SK-N-SH (cell line): ENCODE data around the gene CDK6. TPM values are rescaled to one million over a fixed set of nuclear protein-coding genes. Genes with fewer than 3 reads are reported as not detected.
A peak's percentile ranks its signal among the peaks of the same experiment; 100 is the strongest.

ENCODE experiments used
- CTCF ChIA-PET: fragments of 300-600, 350-600 bp; formaldehyde crosslinking; extraction: SDS; loops from one replicate; lab custom pipeline; 2021; lab: Yijun Ruan, JAX
- POLR2A ChIA-PET: fragments of 350-600 bp; sonication (Branson Sonifier 250); formaldehyde crosslinking; extraction: SDS; loops from one replicate; lab custom pipeline; 2020; ENCODE audit warnings: antibody characterized with exemption, inconsistent platforms; lab: Yijun Ruan, JAX
- DNase-seq: peaks from one replicate; pipeline ENCODE4 v3.0.0; 2012
- H2AFZ ChIP-seq: fragments of 200-600 bp; sonication (generic); 2 replicates; pipeline ENCODE4 v1.8.1; 2016; ENCODE audit warnings: antibody characterized with exemption, mild to moderate bottlenecking, low read depth
- H3F3A ChIP-seq: fragments of 200-600 bp; sonication (generic); replicated peaks from 2 replicates; pipeline ENCODE3; 2016; ENCODE audit warnings: antibody characterized with exemption, mild to moderate bottlenecking; ENCODE audit not compliant: insufficient read depth
- H3K27ac ChIP-seq, 2 experiments: fragments of 200-500 bp in 1 of 2; fragments of 200-600 bp in 1 of 2; sonication (Bioruptor generic) in 1 of 2; sonication (generic), shearing (Covaris generic) in 1 of 2; 2 replicates each; pipeline versions ENCODE4 v1.5.1 to v1.6.1; 2014 to 2016; ENCODE audit warnings: low read depth in 2 of 2, inconsistent platforms in 1 of 2, low read length in 1 of 2, mild to moderate bottlenecking in 1 of 2, mixed read lengths in 1 of 2
- H3K27me3 ChIP-seq: fragments of 200-600 bp; sonication (generic), shearing (Covaris generic); 2 replicates; pipeline ENCODE4 v1.6.1; 2016; ENCODE audit warnings: mixed run types; ENCODE audit not compliant: insufficient read depth
- H3K36me3 ChIP-seq, 2 experiments: fragments of 200-500 bp in 1 of 2; fragments of 200-600 bp in 1 of 2; sonication (Bioruptor generic) in 1 of 2; sonication (generic) in 1 of 2; replicated peaks in 1 of 2; 2 replicates each; pipeline versions ENCODE3 to v1.5.1; 2014 to 2016; ENCODE audit warnings: low read length in 1 of 2, mild to moderate bottlenecking in 1 of 2; ENCODE audit not compliant: insufficient read depth in 2 of 2, control insufficient read depth in 1 of 2
- H3K4me1 ChIP-seq, 2 experiments: fragments of 200-500 bp in 1 of 2; fragments of 200-600 bp in 1 of 2; sonication (Bioruptor generic) in 1 of 2; sonication (generic), shearing (Covaris generic) in 1 of 2; 2 replicates each; pipeline versions ENCODE4 v1.5.1 to v1.6.1; 2014 to 2016; ENCODE audit warnings: low read depth in 1 of 2, low read length in 1 of 2, mixed run types in 1 of 2; ENCODE audit not compliant: insufficient read depth in 2 of 2, control insufficient read depth in 1 of 2
- H3K4me2 ChIP-seq: fragments of 200-600 bp; sonication (generic), shearing (Covaris generic); 2 replicates; pipeline ENCODE4 v1.6.1; 2017; ENCODE audit warnings: mixed run types
- H3K4me3 ChIP-seq, 2 experiments: fragments of 200-500 bp in 1 of 2; fragments of 200-600 bp in 1 of 2; sonication (Bioruptor generic) in 1 of 2; sonication (generic), shearing (Covaris generic) in 1 of 2; 2 replicates each; pipeline versions ENCODE4 v1.5.1 to v1.8.1; 2014 to 2016; ENCODE audit warnings: low read depth in 2 of 2, inconsistent platforms in 1 of 2, low read length in 1 of 2, mild to moderate bottlenecking in 1 of 2, mixed read lengths in 1 of 2, moderate library complexity in 1 of 2
- H3K79me2 ChIP-seq: fragments of 200-600 bp; sonication (generic); 2 replicates; pipeline ENCODE4 v1.8.1; 2017; ENCODE audit warnings: mild to moderate bottlenecking; ENCODE audit not compliant: insufficient read depth
- H3K9ac ChIP-seq: fragments of 200-600 bp; sonication (generic); 2 replicates; pipeline ENCODE4 v1.6.1; 2017; ENCODE audit warnings: mixed run types
- H3K9me2 ChIP-seq: fragments of 200-600 bp; sonication (generic); 2 replicates; pipeline ENCODE4 v1.6.1; 2017; ENCODE audit warnings: mixed run types
- H3K9me3 ChIP-seq: fragments of 200-600 bp; sonication (generic); 2 replicates; pipeline ENCODE4 v1.6.1; 2017; ENCODE audit warnings: mixed run types, mild to moderate bottlenecking, moderate library complexity
- H4K20me1 ChIP-seq: fragments of 200-600 bp; sonication (generic); 2 replicates; pipeline ENCODE4 v1.6.1; 2017; ENCODE audit warnings: mild to moderate bottlenecking, mixed run types; ENCODE audit not compliant: insufficient read depth
- CHD2 ChIP-seq: fragments of 150-350 bp; IDR thresholded peaks from 2 replicates; pipeline ENCODE4 v1.6.1; 2018; ENCODE audit warnings: low read length; ENCODE audit not compliant: partially characterized antibody
- ELF1 ChIP-seq: IDR thresholded peaks from 2 replicates; pipeline ENCODE4 v1.4.0; 2012
- EZH2phosphoT487 ChIP-seq: fragments of 200-600 bp; sonication (generic); IDR thresholded peaks from 2 replicates; pipeline ENCODE4 v1.6.1; 2017; ENCODE audit warnings: low read depth, mixed run types, mild to moderate bottlenecking, antibody characterized with exemption, moderate library complexity, borderline replicate concordance
- FOSL2 ChIP-seq: IDR thresholded peaks from 2 replicates; pipeline ENCODE4 v1.4.0; 2012; ENCODE audit warnings: low read depth, mild to moderate bottlenecking, moderate library complexity, borderline replicate concordance
- FOXJ3 ChIP-seq: sonication (generic); formaldehyde crosslinking; IDR thresholded peaks from 2 replicates; pipeline ENCODE4 v1.5.1; 2020; ENCODE audit warnings: mild to moderate bottlenecking, missing genetic modification reagents
- FOXM1 ChIP-seq: IDR thresholded peaks from 2 replicates; pipeline ENCODE4 v1.4.0; 2012; ENCODE audit warnings: low read depth, mild to moderate bottlenecking
- GABPA ChIP-seq: IDR thresholded peaks from 2 replicates; pipeline ENCODE4 v1.4.0; 2012; ENCODE audit warnings: low read depth, mild to moderate bottlenecking
- JUND ChIP-seq: IDR thresholded peaks from 2 replicates; pipeline ENCODE4 v1.4.0; 2012
- MEF2A ChIP-seq: IDR thresholded peaks from 2 replicates; pipeline ENCODE4 v1.4.0; 2012; ENCODE audit warnings: low read depth, borderline replicate concordance
- MXI1 ChIP-seq: IDR thresholded peaks from 2 replicates; pipeline ENCODE4 v1.6.1; 2012; ENCODE audit warnings: mild to moderate bottlenecking, low read depth, low read length, improper control_type of control experiment
- NFIC ChIP-seq: IDR thresholded peaks from 2 replicates; pipeline ENCODE4 v1.4.0; 2012; ENCODE audit warnings: borderline replicate concordance
- NRF1 ChIP-seq: IDR thresholded peaks from 2 replicates; pipeline ENCODE4 v1.6.1; 2012; ENCODE audit warnings: low read depth, mild to moderate bottlenecking, low read length
- POLR2AphosphoS5 ChIP-seq: IDR thresholded peaks from 2 replicates; pipeline ENCODE4 v1.6.1; 2012; ENCODE audit warnings: low read depth, low read length
- RAD21 ChIP-seq: IDR thresholded peaks from 2 replicates; pipeline ENCODE4 v1.6.1; 2012; ENCODE audit warnings: mild to moderate bottlenecking, low read length
- RCOR1 ChIP-seq: fragments of 150-350 bp; IDR thresholded peaks from 2 replicates; pipeline ENCODE4 v1.6.1; 2017; ENCODE audit warnings: antibody characterized with exemption, low read length
- RXRA ChIP-seq: IDR thresholded peaks from 2 replicates; pipeline ENCODE4 v1.4.0; 2012; ENCODE audit warnings: low read depth, mild to moderate bottlenecking, borderline replicate concordance
- SMC3 ChIP-seq: IDR thresholded peaks from 2 replicates; pipeline ENCODE4 v1.6.1; 2012; ENCODE audit warnings: low read depth, low read length, improper control_type of control experiment
- TAF1 ChIP-seq: IDR thresholded peaks from 2 replicates; pipeline ENCODE4 v1.6.1; 2012; ENCODE audit warnings: low read depth, mild to moderate bottlenecking, low read length, moderate library complexity, borderline replicate concordance
- TCF12 ChIP-seq: IDR thresholded peaks from 2 replicates; pipeline ENCODE4 v1.4.0; 2012
- TEAD4 ChIP-seq: IDR thresholded peaks from 2 replicates; pipeline ENCODE4 v1.4.0; 2012; ENCODE audit warnings: mild to moderate bottlenecking, borderline replicate concordance; ENCODE audit not compliant: insufficient read depth
- YY1 ChIP-seq: IDR thresholded peaks from 2 replicates; pipeline ENCODE4 v1.4.0; 2012; ENCODE audit warnings: low read depth, mild to moderate bottlenecking
- WGBS: methylation state at CpG from one replicate; pipeline ENCODE4 v1.1.6; 2017; ENCODE audit warnings: low lambda C conversion rate; 5-methylcytosine and 5-hydroxymethylcytosine counted together
- polyA plus RNA-seq, 3 experiments: library from polyadenylated mRNA; depleted of rRNA; stranded (reverse); fragments of >200 nt; gene quantifications; 2 replicates each; pipeline ENCODE4 v1.2.3, GENCODE V29; 2012
- TF ChIP-seq, protein P1 (sequence below): IDR thresholded peaks from 2 replicates; pipeline ENCODE4 v1.6.1; 2012; ENCODE audit warnings: mild to moderate bottlenecking, low read depth, low read length, moderate library complexity
- TF ChIP-seq, protein P2 (sequence below): fragments of 200-600 bp; sonication (generic); IDR thresholded peaks from 2 replicates; pipeline ENCODE4 v1.6.1; 2017; ENCODE audit warnings: antibody characterized with exemption, mild to moderate bottlenecking, moderate library complexity
- TF ChIP-seq, protein P3 (sequence below): fragments of 150-350 bp; IDR thresholded peaks from 2 replicates; pipeline ENCODE4 v1.6.1; 2017; ENCODE audit warnings: antibody characterized with exemption, low read length, low read depth, borderline replicate concordance
- TF ChIP-seq, protein P4 (sequence below): IDR thresholded peaks from 2 replicates; pipeline ENCODE4 v1.4.0; 2012; ENCODE audit warnings: low read depth
- TF ChIP-seq, protein P5 (sequence below): IDR thresholded peaks from 2 replicates; pipeline ENCODE4; 2012

Gene CDK6
- polyA plus RNA-seq, 1 of the 3 experiments (the other 2 are of a cell fraction) = 30.3 TPM

DNA sequence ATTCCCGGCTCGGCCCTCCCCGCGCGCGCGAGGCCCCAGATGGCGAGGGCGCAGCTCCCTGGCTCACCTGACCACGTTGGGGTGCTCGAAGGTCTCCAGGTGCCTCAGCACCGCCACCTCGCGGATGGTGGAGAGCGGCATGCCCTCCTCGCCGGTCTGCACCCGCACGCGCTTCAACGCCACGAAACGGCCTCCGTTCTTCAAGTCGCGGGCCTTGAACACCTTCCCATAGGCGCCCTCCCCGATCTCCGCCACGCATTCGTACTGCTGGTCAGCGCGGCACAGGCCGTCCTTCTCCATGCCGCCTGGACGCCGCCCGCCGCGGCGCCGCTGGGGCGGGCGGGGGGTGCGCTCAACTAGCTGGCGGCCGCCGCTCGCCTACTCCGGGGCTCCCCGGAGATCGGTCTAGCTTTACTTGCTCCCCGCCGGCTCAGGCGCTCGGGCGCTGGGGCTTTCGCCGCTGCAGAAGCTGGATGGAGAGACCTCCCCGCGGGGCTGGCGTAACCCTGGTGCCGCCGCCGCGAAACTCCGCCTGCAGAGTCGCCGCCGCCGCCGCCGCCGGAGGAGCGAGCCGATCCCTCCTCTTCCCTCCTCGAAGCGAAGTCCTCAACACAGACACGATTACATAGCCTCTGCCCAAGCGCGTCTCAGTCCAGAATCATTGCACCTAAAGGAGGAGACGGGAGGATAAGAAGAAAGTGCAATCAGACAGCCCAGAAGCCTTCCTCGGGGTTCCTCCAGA lies 3.2 kb downstream of the CDK6 start:
- Histone ChIP-seq H3K9me2 (no peaks in the 10 kb centered on the region), H3K79me2 (peaks cover 79% of the 10 kb centered on the region)
- POLR2A ChIA-PET = interaction anchor here (0.7 to 2.2 kb wide), 9 partner anchors 47 to 212 kb away, joined by 3 to 15 read pairs (median 5); no protein-coding TSS in a partner anchor
- TF ChIP-seq NFIC (no peak), EZH2phosphoT487 (no peak), RAD21 (peak; percentile 84), FOSL2 (no peak), RCOR1 (peak; percentile 44; the same call in 1 of the 2 replicates), FOXM1 (no peak), TEAD4 (no peak), POLR2AphosphoS5 (no peak), TCF12 (no peak), CHD2 (no peak), TAF1 (peak; percentile 52; the same call in 1 of the 2 replicates), MEF2A (no peak), GABPA (no peak), JUND (no peak), RXRA (no peak), SMC3 (peak; percentile 88), NRF1 (no peak), ELF1 (no peak), FOXJ3 (CRISPR knock-in tag) (peak; percentile 81; the same call in 1 of the 2 replicates), YY1 (no peak), MXI1 (peak; percentile 91)
- TF ChIP-seq, protein P1, sequence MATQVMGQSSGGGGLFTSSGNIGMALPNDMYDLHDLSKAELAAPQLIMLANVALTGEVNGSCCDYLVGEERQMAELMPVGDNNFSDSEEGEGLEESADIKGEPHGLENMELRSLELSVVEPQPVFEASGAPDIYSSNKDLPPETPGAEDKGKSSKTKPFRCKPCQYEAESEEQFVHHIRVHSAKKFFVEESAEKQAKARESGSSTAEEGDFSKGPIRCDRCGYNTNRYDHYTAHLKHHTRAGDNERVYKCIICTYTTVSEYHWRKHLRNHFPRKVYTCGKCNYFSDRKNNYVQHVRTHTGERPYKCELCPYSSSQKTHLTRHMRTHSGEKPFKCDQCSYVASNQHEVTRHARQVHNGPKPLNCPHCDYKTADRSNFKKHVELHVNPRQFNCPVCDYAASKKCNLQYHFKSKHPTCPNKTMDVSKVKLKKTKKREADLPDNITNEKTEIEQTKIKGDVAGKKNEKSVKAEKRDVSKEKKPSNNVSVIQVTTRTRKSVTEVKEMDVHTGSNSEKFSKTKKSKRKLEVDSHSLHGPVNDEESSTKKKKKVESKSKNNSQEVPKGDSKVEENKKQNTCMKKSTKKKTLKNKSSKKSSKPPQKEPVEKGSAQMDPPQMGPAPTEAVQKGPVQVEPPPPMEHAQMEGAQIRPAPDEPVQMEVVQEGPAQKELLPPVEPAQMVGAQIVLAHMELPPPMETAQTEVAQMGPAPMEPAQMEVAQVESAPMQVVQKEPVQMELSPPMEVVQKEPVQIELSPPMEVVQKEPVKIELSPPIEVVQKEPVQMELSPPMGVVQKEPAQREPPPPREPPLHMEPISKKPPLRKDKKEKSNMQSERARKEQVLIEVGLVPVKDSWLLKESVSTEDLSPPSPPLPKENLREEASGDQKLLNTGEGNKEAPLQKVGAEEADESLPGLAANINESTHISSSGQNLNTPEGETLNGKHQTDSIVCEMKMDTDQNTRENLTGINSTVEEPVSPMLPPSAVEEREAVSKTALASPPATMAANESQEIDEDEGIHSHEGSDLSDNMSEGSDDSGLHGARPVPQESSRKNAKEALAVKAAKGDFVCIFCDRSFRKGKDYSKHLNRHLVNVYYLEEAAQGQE = no peak
- TF ChIP-seq, protein P2, sequence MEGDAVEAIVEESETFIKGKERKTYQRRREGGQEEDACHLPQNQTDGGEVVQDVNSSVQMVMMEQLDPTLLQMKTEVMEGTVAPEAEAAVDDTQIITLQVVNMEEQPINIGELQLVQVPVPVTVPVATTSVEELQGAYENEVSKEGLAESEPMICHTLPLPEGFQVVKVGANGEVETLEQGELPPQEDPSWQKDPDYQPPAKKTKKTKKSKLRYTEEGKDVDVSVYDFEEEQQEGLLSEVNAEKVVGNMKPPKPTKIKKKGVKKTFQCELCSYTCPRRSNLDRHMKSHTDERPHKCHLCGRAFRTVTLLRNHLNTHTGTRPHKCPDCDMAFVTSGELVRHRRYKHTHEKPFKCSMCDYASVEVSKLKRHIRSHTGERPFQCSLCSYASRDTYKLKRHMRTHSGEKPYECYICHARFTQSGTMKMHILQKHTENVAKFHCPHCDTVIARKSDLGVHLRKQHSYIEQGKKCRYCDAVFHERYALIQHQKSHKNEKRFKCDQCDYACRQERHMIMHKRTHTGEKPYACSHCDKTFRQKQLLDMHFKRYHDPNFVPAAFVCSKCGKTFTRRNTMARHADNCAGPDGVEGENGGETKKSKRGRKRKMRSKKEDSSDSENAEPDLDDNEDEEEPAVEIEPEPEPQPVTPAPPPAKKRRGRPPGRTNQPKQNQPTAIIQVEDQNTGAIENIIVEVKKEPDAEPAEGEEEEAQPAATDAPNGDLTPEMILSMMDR = peak; percentile 82
- TF ChIP-seq, protein P3, sequence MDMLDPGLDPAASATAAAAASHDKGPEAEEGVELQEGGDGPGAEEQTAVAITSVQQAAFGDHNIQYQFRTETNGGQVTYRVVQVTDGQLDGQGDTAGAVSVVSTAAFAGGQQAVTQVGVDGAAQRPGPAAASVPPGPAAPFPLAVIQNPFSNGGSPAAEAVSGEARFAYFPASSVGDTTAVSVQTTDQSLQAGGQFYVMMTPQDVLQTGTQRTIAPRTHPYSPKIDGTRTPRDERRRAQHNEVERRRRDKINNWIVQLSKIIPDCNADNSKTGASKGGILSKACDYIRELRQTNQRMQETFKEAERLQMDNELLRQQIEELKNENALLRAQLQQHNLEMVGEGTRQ = no peak
- TF ChIP-seq, protein P4, sequence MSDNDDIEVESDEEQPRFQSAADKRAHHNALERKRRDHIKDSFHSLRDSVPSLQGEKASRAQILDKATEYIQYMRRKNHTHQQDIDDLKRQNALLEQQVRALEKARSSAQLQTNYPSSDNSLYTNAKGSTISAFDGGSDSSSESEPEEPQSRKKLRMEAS = peak; percentile 90
- TF ChIP-seq, protein P5, sequence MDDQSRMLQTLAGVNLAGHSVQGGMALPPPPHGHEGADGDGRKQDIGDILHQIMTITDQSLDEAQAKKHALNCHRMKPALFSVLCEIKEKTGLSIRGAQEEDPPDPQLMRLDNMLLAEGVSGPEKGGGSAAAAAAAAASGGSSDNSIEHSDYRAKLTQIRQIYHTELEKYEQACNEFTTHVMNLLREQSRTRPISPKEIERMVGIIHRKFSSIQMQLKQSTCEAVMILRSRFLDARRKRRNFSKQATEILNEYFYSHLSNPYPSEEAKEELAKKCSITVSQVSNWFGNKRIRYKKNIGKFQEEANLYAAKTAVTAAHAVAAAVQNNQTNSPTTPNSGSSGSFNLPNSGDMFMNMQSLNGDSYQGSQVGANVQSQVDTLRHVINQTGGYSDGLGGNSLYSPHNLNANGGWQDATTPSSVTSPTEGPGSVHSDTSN = no peak

More for the DNA sequence above, 3.2 kb downstream of the CDK6 start:
- Histone ChIP-seq H3K9me3 (no peaks in the 10 kb centered on the region), H3K4me1 (peaks cover 34 to 40% of the 10 kb centered on the region in 2 experiments; a peak in 3 of 4 replicates), H3K27ac (peak overlapping the region; percentile 95 to 96), H4K20me1 (0 out of 2 replicates have a peak, but pooled peaks cover 10% of the 10 kb centered on the region), H3K36me3 (peaks cover 41 to 44% of the 10 kb centered on the region in 2 experiments), H2AFZ (no peak overlapping the region), H3F3A (peaks cover 38% of the 10 kb centered on the region), H3K27me3 (no peaks in the 10 kb centered on the region), H3K9ac (peak overlapping the region; percentile 95), H3K4me2 (peak overlapping the region; percentile 91), H3K4me3 (peak overlapping the region; percentile 80 to 88)
- peak; percentile 90 for DNase-seq
- WGBS = under 1% methylated on average over 48 of the region's 83 CpGs
- CTCF ChIA-PET = interaction anchor here (0.6 to 5.2 kb wide), 74 partner anchors 10 to 603 kb away, joined by 3 to 96 read pairs (median 4); partner anchors contain the start of gene FAM133B
